Fibroblast of the aortic adventitia (primary cell): ENCODE data around the gene MTG1. TPM values are rescaled to one million over a fixed set of nuclear protein-coding genes. Genes with fewer than 3 reads are reported as not detected.

Experiments
- DNase-seq: peaks from one replicate; pipeline ENCODE4 v3.0.0-alpha.2; 2010; ENCODE audit warnings: low read depth
- H3K4me3 ChIP-seq: 2 replicates; pipeline ENCODE4 v1.5.1; 2011; ENCODE audit warnings: low read depth, mild to moderate bottlenecking, control low read depth, low read length, moderate library complexity
- total RNA-seq: library from RNA; depleted of rRNA; stranded (reverse); fragments of >200 nt; gene quantifications from 2 replicates; pipeline ENCODE4 v1.2.3, GENCODE V29; 2012; ENCODE audit warnings: low replicate concordance
- TF ChIP-seq, protein P1 (sequence below): IDR thresholded peaks from 2 replicates; pipeline ENCODE4 v1.5.1; 2011; ENCODE audit warnings: mild to moderate bottlenecking, low read length, control low read depth, inconsistent platforms; ENCODE audit not compliant: insufficient read depth

MTG1 gene
- total RNA-seq, 1 donor: 25.4 TPM

DNA sequence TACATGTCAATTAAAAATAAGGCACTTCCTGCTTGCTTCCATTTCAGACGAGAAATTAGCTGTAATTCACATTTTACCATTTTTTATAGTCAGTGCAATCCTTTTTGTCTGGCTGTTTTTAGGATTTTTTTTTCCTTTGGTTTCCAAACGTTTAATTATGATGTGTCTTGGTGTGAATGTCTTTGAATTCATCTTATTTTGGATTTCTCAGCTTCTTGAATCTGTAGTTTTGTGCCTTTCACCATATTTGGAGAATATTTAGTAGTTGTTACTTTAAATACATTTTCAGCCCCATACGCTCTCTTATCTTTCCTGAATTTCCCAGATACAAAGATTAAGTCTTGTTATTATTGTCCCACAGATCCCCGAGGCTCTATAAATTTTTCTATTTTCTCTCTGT is 57.4 kb downstream of the MTG1 start:
- DNase-seq: no peak
- H3K4me3 ChIP-seq: no peak overlapping the region
- TF ChIP-seq, protein P1, sequence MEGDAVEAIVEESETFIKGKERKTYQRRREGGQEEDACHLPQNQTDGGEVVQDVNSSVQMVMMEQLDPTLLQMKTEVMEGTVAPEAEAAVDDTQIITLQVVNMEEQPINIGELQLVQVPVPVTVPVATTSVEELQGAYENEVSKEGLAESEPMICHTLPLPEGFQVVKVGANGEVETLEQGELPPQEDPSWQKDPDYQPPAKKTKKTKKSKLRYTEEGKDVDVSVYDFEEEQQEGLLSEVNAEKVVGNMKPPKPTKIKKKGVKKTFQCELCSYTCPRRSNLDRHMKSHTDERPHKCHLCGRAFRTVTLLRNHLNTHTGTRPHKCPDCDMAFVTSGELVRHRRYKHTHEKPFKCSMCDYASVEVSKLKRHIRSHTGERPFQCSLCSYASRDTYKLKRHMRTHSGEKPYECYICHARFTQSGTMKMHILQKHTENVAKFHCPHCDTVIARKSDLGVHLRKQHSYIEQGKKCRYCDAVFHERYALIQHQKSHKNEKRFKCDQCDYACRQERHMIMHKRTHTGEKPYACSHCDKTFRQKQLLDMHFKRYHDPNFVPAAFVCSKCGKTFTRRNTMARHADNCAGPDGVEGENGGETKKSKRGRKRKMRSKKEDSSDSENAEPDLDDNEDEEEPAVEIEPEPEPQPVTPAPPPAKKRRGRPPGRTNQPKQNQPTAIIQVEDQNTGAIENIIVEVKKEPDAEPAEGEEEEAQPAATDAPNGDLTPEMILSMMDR: no peak

- DNase-seq: no peak
- H3K4me3 ChIP-seq: no peak overlapping the region
- TF ChIP-seq, protein P1: no peak
Observed at GRCh38 chr10:133452453-133452852, 58.5 kb downstream of the MTG1 start.

DNA sequence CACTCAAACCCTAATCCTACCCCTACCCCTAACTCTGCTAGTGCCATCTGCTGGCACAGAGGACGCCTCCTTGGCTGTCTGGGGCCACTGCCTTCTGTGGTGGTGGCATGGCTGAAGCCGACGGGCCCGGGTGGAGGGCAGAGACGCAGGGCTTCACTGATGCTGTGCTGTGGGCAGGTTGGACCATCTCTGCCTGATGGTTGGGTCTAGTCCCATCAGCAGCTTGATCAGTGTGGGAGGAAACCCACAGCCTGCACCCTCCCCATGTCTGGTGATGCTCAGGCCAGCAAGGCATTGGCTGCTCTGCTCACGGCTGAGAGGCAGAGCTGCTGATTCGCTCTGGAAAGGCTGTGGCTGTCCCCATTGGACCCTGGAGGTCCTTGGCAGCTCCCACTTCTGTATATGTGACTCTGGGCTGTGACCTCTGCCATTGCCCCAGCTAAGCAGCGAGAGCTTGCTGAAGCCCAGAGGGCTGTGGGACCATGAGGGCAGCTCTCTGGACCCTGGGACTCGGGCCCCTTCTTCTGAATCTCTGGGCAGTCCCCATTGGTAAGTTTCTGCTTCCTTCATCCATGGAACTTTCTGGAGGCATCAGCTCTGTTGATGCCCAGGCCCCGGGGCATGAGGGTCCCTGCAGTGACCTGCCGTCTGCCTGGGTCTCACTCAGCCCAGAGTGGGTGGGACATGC is 59.7 kb downstream of the MTG1 start, which contains the start of gene SCART1:
Gene SCART1 (plus strand): TSS at position 430 of the 688 bp plus-strand sequence. CDS start 53 bp downstream, at position 483.
- no peak for DNase-seq
- TF ChIP-seq, protein P1: no peak

GRCh38 chr10:133454204-133454893 is 60.4 kb downstream of the MTG1 start:
- DNase-seq: no peak
- H3K4me3 ChIP-seq: no peak overlapping the region
- TF ChIP-seq, protein P1: no peak

More for the DNA sequence above, 59.7 kb downstream of the MTG1 start, which contains the start of gene SCART1:
- no peak within 1 kb of the TSS for H3K4me3 ChIP-seq

GRCh38 chr10:133455196-133455595 is 61.2 kb downstream of the MTG1 start:
- no peak for DNase-seq
- no peak overlapping the region for H3K4me3 ChIP-seq
- TF ChIP-seq, protein P1: no peak

DNA sequence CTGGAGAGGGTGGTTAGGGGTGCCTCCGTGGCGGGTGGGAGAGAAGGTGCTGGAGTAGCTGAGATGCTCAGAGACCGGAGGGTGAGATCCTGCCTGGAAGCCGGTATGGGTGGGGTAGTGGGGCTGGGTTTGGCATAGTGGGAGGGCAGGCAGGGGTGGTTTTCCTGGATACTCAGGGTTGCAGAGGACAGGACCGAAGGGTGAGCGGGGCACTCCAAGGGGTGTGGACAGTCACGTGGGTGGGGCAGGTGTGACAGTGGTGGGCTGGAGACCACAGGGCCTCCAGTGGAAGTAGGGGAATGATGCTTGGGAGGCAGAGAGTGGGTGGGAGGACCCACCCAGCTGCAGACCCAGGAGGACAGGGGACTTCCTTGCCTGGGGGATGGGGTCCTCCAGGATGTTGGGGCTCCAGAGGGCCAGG is 61.7 kb downstream of the MTG1 start:
- TF ChIP-seq, protein P1: no peak
- no peak overlapping the region for H3K4me3 ChIP-seq
- no peak for DNase-seq
